Raji (cell line): ENCODE measurements around the gene GPT2.

Experiments used
- POLR2A ChIP-seq: IDR thresholded peaks from 2 replicates; pipeline ENCODE4 v1.6.1; 2011; ENCODE audit warnings: low read depth, low read length, control low read depth; ENCODE audit not compliant: insufficient read depth

The GPT2 gene

DNA sequence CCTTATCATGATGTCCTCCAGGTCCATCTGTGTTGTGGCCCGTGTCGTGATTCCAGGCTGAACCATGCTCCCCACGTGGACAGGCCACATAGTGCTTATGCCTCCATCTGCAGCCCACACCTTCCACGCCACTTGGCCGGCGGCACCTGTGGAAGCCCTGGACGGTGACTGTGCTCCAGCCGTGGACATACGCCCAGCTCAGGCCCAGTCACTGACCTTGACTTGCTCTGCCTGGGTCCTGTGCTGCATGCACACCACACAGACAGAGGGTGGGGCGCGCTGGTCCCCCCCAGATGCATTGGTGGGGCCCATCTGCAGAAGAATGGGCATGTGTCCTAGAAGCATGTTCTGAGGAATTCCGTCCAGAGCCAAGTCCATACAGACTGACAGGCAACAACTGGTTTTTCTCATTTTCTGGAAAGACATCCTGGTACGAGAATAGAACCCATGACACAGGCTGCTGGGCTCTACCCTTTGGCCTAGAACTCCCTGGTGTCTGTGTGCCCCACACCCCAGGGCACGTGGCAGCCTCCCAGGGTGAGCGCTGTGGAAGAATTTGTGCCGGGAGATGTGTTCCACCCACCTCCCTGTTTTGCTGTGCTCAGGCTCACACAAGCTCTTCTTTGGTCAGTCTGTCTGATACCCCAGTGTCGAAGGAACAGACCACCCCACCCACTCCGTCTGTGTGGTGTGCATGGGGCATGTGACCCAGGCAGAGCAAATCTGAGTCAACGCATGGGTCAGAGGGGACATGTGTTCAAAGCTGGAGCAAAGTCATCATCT is 39.5 kb downstream of the GPT2 start:
- TF ChIP-seq POLR2A, result no peak

DNA sequence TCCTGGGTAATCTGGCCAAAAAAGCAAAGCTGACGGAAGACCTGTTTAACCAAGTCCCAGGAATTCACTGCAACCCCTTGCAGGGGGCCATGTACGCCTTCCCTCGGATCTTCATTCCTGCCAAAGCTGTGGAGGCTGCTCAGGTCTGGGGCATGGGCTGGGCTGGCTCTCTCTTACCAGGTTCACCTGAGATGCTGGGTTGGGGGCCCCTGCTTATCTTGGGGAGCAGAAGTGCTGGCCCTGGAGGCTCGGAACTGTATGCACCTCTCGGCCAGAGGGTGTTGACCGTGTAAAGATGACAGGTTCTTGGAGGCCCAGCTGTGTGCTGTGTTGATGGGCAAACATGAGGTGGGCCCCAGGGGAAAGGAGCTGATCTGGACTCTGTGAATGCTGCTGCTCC is 40.2 kb downstream of the GPT2 start:
- no peak for TF ChIP-seq POLR2A

DNA sequence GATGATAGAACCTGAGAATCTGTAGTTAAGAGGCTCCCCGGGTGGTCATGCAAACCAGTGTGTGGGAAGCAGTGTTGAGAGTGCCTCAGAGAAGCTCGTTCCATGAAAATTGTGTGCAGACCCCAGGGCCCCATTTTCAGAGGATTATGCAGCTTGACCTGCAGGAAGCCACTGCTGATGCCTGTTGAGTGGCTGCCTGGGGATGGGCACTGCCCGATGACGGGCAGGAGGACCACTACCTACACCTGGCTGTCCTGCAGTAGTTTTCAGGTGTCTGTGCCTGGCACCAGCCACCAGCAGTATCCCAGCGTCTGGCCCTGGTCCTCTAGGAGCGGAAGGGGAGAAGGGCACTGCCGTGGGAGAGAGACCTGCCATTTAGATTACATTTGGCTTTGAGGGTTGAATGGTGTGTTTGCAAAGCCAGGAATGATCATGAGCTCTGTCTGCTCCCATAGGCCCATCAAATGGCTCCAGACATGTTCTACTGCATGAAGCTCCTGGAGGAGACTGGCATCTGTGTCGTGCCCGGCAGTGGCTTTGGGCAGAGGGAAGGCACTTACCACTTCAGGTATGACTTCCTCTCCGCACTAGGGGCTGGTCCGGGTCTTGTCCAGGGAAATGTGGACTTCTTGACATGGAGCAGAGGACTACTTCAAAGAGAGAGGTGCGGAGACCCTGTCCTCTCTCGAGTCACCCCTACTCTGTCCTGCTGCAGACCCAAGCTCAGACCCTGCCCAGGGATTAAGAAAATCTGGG is 42.5 kb downstream of the GPT2 start:
- TF ChIP-seq POLR2A, result no peak

DNA sequence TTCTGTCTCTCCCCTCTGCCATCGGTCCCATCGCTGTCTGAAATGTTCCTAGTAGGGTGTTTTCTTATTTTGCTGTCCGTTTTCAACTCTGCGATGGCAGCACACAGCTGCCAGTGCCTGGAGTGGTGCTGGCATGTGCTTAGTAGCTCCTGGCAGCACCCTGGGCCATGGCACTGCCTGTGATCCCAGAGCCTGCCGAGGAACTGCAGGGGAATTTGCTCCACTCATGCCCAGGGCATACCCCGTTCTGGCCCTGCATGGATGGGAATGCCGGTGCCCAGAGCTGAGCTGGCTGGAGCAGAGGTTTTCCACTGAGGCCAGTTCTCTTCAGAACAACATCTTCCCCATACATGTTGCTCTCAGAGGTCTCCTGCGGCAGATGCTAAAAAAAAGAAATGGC is 43.1 kb downstream of the GPT2 start:
- no peak for TF ChIP-seq POLR2A

DNA sequence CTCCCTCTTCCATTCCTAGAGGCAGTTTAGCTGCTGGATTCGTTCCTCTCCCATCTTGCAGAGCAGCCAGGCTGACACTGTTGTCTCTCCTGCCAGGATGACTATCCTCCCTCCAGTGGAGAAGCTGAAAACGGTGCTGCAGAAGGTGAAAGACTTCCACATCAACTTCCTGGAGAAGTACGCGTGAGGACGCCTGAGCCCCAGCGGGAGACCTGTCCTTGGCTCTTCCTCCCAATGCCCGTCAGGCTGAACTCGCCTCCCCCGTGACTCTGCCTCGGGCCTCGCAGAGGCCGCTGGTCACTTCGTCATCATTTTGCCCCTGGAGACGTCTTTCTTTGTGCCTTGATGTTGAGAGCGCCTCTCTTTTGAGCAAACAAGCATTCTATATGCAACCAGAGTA is 44.6 kb downstream of the GPT2 start:
- TF ChIP-seq POLR2A, result no peak

- TF ChIP-seq POLR2A, result no peak
Observed at GRCh38 chr16:46929378-46930332, 45.5 kb downstream of the GPT2 start.

DNA sequence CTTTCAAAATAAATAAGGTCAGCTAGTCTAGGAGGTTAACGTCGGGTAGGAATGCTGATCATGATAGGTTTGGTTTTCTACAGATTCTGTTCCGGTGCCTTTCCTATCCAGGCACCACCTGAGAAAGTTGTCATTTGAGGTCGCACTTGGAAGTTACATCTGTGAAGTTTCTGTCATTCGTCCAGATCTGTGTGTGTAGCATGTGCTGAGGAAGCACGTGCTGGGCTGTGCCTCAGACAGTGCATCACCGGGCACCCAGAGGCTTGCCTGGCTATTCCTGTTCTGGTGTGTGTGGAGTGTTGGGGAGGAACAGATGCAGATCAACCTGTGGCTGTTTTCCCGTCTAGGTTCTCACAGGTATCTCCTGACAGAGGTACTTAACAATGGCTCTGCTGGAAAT is 46.7 kb downstream of the GPT2 start:
- TF ChIP-seq POLR2A, result no peak

- no peak for TF ChIP-seq POLR2A
Observed at GRCh38 chr16:46932802-46933201, 48.6 kb downstream of the GPT2 start.

DNA sequence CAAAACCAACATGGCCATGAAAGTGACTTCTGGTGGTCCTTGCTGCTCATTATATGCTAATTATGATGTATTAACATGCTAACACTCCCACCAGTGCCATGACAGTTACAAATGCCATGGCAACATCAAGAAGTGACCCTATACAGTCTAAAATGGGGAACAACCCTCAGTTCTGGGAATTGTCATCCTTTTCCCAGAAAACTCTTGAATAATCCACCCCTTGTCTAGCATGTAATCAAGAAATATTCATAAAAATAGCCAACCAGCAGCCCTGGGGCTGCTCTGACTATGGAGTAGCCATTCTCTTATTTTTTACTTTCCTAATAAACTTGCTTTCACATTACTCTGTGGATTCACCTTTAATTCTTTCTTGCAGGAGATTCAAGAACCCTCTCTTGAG is 53.4 kb downstream of the GPT2 start:
- no peak for TF ChIP-seq POLR2A

DNA sequence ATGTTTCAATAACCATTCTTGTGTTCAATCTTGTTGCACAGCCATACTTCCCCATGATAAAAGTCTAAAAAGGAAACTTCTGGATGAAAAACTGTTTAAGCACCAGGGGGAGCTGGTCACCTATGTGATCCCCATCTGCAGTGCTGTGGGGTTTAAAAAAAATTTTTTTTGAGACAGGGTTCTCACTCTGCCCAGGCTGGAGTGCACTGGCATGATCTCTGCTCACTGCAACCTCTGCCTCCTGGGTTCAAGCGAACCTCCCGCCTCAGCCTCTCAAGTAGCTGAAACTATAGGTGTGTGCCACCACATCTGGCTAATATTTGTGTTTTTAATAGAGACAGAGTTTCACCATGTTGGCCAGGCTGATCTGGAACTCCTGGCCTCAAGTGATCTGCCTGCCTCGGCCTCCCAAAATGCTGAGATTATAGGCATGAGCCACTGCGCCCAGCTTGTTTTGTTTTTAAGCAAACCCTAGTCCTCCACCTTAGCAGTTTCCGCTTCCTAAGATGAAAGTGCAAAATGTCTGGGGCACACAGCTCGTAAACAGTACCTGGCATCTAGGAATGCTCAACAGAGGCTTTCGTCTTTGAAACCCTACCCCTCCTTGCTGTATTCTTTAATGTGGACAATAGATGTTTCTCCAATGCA is 63.9 kb downstream of the GPT2 start:
- no peak for TF ChIP-seq POLR2A

DNA sequence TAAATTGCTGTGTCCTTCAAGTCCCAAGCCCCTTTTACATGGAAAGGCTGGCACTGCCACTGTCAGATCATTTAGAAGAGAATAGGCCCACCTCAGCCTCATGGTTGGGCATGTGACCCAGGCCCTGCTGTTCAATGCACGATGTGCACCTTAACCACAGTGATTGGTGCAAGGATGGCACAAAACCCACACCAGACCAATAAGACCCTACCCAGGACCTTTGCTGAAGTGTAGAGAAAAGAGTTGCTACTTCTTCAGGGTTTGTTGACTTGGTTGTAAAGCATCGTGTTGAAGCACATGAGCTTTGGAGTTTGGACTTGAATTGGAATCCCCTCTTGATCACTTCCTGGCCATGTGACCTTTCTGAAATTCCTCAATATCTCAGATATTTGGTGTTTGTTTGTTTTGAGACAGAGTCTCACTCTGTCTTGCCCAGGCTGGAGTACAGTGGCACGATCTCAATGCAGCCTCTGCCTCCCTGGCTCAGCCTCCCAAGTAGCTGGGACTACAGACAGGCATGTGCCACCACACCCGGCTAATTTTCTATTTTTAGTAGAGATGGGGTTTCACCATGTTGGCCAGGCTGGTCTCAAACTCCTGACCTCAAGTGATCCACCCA is 64.5 kb downstream of the GPT2 start:
- TF ChIP-seq POLR2A, result no peak

GRCh38 chr16:46949241-46949892 is 65.2 kb downstream of the GPT2 start:
- no peak for TF ChIP-seq POLR2A

- no peak for TF ChIP-seq POLR2A
Observed at GRCh38 chr16:46950009-46950408, 65.8 kb downstream of the GPT2 start.

DNA sequence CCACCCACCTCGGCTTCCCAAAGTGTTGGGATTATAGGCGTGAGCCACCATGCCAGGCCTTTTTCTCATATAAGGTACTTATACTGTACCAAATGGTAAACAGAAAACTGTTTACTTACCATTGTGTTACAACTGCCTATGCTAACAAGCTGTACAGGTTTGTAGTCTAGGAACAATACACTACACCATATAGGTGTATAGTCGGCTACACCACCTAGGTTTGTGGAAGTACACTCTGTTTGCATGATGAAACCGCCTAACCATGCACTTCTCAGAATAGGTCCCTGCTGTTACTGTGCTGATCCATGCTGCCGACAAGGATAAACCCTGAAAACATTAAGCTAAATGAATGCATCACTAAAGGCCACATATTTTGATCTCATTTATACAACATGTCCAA is 70.4 kb downstream of the GPT2 start:
- TF ChIP-seq POLR2A, result no peak
